ENCODE results near the gene CDCA4.

- no peak for TF ChIP-seq EP300 (IDR thresholded peaks at IDR 0.05; ENCODE audit: borderline replicate concordance in 1 of 2, low read depth in 1 of 2, low read length in 1 of 2)
- no peak for TF ChIP-seq MAX (IDR thresholded peaks at IDR 0.05; ENCODE audit: low read depth)
- TF ChIP-seq RAD21 (IDR thresholded peaks at IDR 0.05; ENCODE audit: low read length): no peak
- no peak for TF ChIP-seq CTCF (IDR thresholded peaks at IDR 0.05)
- no peak for TF ChIP-seq NRF1 (IDR thresholded peaks at IDR 0.05; ENCODE audit: low read depth, low read length)
- no peak for TF ChIP-seq SMC3 (IDR thresholded peaks at IDR 0.05; ENCODE audit: low read depth, low read length)
- no peak for TF ChIP-seq SIN3A (IDR thresholded peaks at IDR 0.05; ENCODE audit: borderline replicate concordance, low read depth, low read length)
- TF ChIP-seq MXI1 (IDR thresholded peaks at IDR 0.05; ENCODE audit: low read depth, low read length): no peak
- TF ChIP-seq POLR2AphosphoS5 (IDR thresholded peaks at IDR 0.05; ENCODE audit: low read depth, low read length): no peak
- no peak for TF ChIP-seq USF1 (IDR thresholded peaks at IDR 0.05; ENCODE audit: borderline replicate concordance, low read depth)
Measured at GRCh38 chr14:105067969-105068301, 47.1 kb upstream of the CDCA4 start.
